ENCODE data around the gene AGAP1. TPM values are rescaled to one million over a fixed set of nuclear protein-coding genes. Genes with fewer than 3 reads are reported as not detected.

The AGAP1 gene
- total RNA-seq, 1 donor from 2014 or later = 23.5 TPM

DNA sequence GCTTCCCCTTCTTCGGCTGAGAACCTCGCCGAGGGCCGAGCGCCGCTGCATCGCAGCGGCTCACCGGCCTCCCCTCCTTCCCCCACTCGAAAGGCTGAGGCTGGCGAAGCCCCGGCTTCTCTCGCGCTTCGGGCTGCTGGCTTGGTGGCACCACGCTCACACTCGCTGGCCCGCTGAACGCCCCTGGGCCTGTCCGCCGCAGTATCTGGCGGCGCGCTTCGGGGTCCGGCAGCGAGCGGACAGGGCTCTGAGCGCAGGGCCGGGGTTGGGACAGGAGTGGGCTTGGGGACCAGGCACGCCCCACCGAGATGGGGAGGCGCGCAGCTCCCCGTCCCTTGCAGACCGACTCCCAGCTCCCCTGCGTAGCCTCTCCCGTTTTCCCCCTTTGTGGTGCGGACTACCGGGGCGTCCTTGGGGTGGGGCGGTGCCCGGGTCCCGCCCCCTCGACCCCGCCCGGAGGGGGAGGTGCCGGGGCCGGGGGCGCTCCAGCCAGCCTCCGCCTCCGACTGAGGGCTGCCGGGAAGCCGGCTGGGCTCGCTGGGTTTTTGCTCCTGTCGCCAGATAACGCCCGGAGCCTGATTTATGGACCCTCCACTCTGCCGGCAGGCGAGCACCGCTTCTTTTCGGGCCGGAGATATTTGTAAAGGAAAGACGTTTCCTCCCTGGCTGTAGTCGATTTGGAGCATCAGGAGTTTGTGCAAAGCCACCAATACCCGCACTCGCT is 670.5 kb downstream of the AGAP1 start:
- intact Hi-C loops (cut with DNase I) = no loop called here
- DNase-seq (ENCODE audit: missing footprints) = no peak
- ATAC-seq = no peak

GRCh38 chr2:236164925-236165841 is 671.3 kb downstream of the AGAP1 start:
- intact Hi-C loops (cut with DNase I) = no loop called here
- no peak for DNase-seq (ENCODE audit: missing footprints)
- no peak for ATAC-seq

GRCh38 chr2:236165842-236166795 is 672.3 kb downstream of the AGAP1 start:
- no peak for DNase-seq (ENCODE audit: missing footprints)
- intact Hi-C loops (cut with DNase I) = no loop called here
- no peak for ATAC-seq

GRCh38 chr2:236166796-236167296 is 673.0 kb downstream of the AGAP1 start:
- DNase-seq (ENCODE audit: missing footprints) (no peak), ATAC-seq (no peak)
- intact Hi-C loops (cut with DNase I) = no loop called here

DNA sequence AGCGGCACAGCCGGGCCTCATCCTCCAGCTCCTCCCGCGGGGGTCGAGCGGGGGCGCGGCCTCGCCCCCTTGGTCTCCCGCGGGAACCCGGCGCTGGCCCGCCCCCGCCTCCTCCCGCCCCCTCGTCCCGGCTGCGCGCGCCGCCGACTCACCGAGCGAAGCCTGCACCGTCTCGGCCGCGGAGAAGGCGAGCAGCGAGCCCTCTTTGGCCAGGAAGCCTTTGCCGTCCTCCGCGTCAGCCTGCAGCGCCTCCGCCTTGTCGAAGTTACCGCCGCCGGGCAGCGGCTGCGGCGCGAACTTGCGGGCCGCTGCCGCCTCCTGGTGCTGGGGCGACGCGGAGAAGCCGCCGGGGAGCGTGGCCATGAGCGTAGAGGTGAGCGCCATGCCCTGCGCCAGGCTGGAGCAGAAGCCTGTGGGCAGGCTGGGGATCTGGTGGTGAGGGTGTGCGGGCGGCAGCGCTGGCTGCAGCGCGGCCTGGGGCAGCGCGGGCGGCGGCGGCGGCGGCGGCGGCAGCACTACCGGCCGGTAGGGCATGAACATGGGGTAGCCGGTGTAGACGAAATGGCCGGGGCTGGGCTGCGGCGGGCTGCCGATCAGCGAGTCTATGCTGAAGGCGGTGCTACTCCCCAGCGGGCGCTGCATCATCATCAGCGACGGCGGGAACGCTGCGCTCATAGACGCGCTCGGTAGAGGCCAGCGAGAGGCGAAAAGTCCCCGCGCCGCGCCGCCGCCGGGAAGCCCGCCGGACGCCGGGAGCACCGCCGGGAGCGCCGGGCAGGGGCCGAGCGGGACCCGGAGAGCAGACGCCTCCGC is 673.7 kb downstream of the AGAP1 start:
- DNase-seq (ENCODE audit: missing footprints) = no peak
- peak; percentile 24 for ATAC-seq
- intact Hi-C loops (cut with DNase I) = no loop called here

GRCh38 chr2:236168110-236169080 is 674.6 kb downstream of the AGAP1 start, which contains the start of gene GBX2:
Gene GBX2, minus strand, starts transcription at chr2:236168386. Its CDS starts 415 bp downstream, at chr2:236167971.
- ATAC-seq (peak; percentile 38), DNase-seq (ENCODE audit: missing footprints) (peak; percentile 72)
- intact Hi-C loops (cut with DNase I) = no loop called here

DNA sequence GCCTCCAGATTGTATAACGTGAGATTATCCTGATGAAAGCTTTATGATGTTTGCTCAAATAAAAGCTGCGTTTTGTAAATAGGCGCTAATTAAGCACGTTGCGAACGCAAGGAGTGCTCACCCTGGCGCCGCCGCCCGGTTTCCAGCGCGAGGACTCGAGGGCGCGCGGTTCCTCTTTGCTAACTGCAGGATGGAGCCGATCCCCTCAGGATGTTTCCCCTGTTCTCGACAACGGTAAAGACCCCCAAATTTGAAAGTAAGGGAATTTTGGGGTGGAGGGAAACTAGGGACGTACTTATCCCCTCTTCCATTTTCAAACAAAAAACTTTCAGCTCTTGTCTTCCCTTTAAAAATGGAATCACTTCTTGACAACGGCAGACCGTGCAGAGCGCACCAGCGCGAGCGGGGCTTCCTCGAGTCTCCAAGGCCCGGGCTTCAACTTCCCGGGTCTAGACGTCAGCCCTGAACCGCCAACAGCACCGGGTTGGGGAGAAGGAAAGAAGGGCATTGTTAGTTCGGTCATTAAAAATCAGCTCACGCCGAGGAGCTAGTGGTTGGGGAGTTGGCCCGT is 675.4 kb downstream of the AGAP1 start:
- intact Hi-C loops (cut with DNase I) = no loop called here
- DNase-seq (ENCODE audit: missing footprints) (no peak), ATAC-seq (no peak)

DNA sequence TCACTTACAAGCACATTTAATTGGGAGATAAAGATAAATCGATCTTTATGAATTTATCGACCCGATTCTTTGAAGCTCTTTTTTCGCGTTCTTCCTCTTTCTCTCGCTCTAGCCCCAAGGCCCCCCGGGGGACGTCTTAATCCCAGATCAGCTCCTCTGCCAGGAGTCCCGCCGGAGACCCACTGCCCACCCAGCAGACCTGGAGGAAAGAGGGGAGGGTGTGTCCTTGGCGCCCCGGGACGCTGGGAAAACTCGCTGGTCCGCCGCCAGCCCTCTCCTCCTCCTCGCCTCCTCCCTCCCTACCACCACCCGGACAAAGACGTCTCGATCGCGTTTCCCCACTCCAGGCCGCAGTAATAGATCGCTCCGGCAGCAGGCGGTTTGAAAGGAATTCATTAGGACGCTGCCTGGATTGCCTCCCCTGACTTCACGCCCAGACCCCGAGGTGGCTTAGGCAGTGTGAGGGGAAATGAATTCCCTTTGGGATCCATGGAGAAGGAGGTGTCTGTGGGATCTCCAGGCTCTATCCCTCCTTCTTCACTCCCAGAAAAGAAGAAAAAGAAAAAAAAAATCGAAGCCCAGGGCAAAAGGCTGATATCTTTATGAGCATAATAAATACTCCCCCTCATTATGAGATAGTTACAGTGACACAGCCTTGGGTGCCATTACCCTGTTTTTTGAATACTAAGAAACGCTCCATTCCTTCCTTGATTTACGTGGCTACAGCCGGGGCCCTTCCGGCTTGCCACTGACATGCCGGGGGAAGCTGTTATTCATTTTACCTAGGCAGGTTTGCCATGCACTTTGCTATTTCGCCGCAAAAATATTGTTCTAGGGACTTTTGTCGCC is 676.1 kb downstream of the AGAP1 start:
- intact Hi-C loops (cut with DNase I) = no loop called here
- DNase-seq (ENCODE audit: missing footprints) (no peak), ATAC-seq (no peak)

- ATAC-seq = no peak
- DNase-seq (ENCODE audit: missing footprints) = no peak
- intact Hi-C loops (cut with DNase I) = no loop called here
These were observed 676.8 kb downstream of the AGAP1 start for GRCh38 chr2:236170590-236171165.

DNA sequence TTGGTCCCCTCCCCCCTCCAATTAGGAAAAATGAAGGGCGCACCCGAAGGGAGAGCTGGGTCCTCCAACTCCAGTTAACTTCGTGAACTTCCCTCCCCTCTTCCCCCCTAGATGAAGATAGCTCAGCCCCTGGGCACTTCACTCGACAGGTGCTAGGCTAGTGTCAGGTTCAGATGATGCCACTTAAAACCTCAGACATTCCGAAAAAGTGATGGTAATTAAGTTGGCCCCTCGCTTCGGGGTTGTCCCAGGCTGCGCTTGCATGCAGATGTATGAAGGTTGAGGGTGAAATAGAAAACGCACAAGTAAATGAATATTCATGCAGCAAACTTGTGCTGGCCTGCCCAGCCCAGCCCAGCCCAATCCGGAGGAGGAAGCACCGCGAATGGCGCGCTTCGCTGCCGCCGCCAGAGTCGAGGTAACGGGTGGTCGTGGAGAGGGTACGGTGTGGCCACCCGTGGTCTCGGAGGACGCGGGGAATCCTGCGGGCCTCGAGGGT is 677.4 kb downstream of the AGAP1 start:
- intact Hi-C loops (cut with DNase I) = no loop called here
- no peak for DNase-seq (ENCODE audit: missing footprints)
- ATAC-seq = no peak

GRCh38 chr2:236171680-236172254 is 677.9 kb downstream of the AGAP1 start:
- ATAC-seq = no peak
- DNase-seq (ENCODE audit: missing footprints) = no peak
- intact Hi-C loops (cut with DNase I) = no loop called here

- intact Hi-C loops (cut with DNase I) = no loop called here
- no peak for ATAC-seq
- no peak for DNase-seq (ENCODE audit: missing footprints)
These were observed 678.6 kb downstream of the AGAP1 start for GRCh38 chr2:236172255-236173035.

- ATAC-seq = no peak
- intact Hi-C loops (cut with DNase I) = no loop called here
- DNase-seq (ENCODE audit: missing footprints) = peak; percentile 65
These were observed 679.3 kb downstream of the AGAP1 start for GRCh38 chr2:236173036-236173728.

Measured in Right ventricle myocardium inferior (tissue), 1 donor.